NB4 (cell line): ENCODE data around the gene NTRK2.

ENCODE experiments used
- DNase-seq: peaks from one replicate; pipeline ENCODE4 v3.0.0; 2010; ENCODE audit warnings: low read depth
- H3K4me3 ChIP-seq: one replicate; pipeline ENCODE4 v1.5.1; 2011; ENCODE audit warnings: mild to moderate bottlenecking, low read depth, low read length, moderate library complexity
- CTCF ChIP-seq: IDR thresholded peaks from one replicate; pipeline ENCODE4 v1.5.1; 2012; ENCODE audit warnings: low read depth, low read length
- MAX ChIP-seq: IDR thresholded peaks from 2 replicates; pipeline ENCODE4 v1.6.1; 2011; ENCODE audit warnings: low read depth, low read length
- MYC ChIP-seq: IDR thresholded peaks from 2 replicates; pipeline ENCODE4 v1.6.1; 2011; ENCODE audit warnings: low read depth, low read length
- POLR2A ChIP-seq: IDR thresholded peaks from 2 replicates; pipeline ENCODE4 v1.6.1; 2011; ENCODE audit warnings: mild to moderate bottlenecking; ENCODE audit not compliant: insufficient read length; ENCODE audit errors: extremely low read depth

Gene NTRK2

GRCh38 chr9:84959339-84959738, 289.8 kb downstream of the NTRK2 start:
- TF ChIP-seq CTCF (no peak), MYC (no peak), MAX (no peak), POLR2A (no peak)
- DNase-seq: no peak

GRCh38 chr9:84966876-84967830, 297.6 kb downstream of the NTRK2 start:
- peak; percentile 8 for DNase-seq
- TF ChIP-seq CTCF (peak; percentile 27), POLR2A (no peak), MYC (no peak), MAX (no peak)
- H3K4me3 ChIP-seq: no peak overlapping the region

More at GRCh38 chr9:84959339-84959738, 289.8 kb downstream of the NTRK2 start:
- no peak overlapping the region for H3K4me3 ChIP-seq

GRCh38 chr9:84969084-84969483, 299.6 kb downstream of the NTRK2 start:
- no peak for DNase-seq
- H3K4me3 ChIP-seq: no peak overlapping the region
- TF ChIP-seq CTCF: no peak
- TF ChIP-seq MAX: no peak
- TF ChIP-seq MYC: no peak
- no peak for TF ChIP-seq POLR2A

GRCh38 chr9:84969736-84970135, 300.2 kb downstream of the NTRK2 start:
- no peak for DNase-seq
- TF ChIP-seq MYC: no peak
- no peak for TF ChIP-seq MAX
- TF ChIP-seq POLR2A: no peak
- H3K4me3 ChIP-seq: no peak overlapping the region

GRCh38 chr9:84970432-84970831, 300.9 kb downstream of the NTRK2 start:
- no peak overlapping the region for H3K4me3 ChIP-seq
- DNase-seq: no peak
- TF ChIP-seq MYC (no peak), CTCF (no peak), POLR2A (no peak), MAX (no peak)

- TF ChIP-seq MYC (no peak), CTCF (no peak), MAX (no peak), POLR2A (no peak)
- no peak for DNase-seq
- H3K4me3 ChIP-seq: no peak overlapping the region
These were observed 302.0 kb downstream of the NTRK2 start for GRCh38 chr9:84971571-84971970.
